ENCODE data around the gene CAMK2B.

CAMK2B gene

DNA sequence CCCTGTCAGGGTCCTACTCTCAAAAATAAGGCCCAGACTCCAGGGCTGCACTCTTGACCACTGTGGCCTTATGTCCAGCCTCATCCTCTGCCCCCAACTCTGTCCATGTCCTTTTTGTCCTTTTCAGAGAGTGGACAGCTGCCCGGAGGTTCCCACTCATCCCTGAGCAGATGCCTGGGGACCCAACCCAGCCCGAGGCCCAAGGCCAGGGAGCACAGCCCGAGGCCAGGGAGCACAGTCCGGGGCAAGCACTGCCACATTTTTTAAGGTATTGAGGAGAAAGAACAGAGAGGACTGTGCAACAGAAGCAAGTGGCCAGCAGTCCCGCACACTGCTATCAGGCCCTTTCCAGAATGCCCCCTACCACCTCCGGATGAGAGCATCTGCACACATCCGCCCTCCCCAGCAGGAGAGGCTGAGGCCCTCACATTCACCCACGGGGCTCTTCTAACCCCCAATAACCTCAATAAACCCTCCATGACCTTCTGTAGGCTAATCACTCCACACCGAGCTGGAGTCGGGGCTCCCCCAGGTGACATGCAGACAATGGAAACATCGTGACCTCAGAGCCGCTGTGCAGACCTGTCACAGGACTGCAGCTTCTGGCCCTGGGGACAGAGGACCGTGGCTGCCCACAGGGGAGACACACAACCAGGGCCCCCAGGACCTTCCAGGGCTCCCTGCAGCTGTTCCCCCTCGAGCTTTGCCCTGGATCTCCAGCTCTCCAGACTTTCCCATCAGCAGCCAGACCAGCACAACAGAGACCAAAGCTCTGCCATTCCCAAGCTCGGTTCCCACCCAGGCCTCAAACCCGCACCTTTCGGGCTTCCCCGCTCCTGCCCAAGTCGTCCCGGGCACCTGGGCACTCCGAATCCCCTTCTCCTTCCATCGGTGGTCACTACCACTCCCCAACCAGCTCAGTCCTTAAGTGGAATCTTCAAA is 51.4 kb downstream of the CAMK2B start:
- H3K4me3 ChIP-seq (ENCODE audit: low read length) = no peak overlapping the region
- no peak overlapping the region for H3K27ac ChIP-seq (ENCODE audit: low read length)
- H3K4me1 ChIP-seq (ENCODE audit: control insufficient read depth, insufficient read depth, low read length) = peaks cover 3% of the 10 kb centered on the region
- no peak for DNase-seq (ENCODE audit: low read depth, low spot score)
- H3K27me3 ChIP-seq (ENCODE audit: control insufficient read depth, insufficient read depth, low read length) = peaks cover 1% of the 10 kb centered on the region; the same call in 1 of the 2 replicates
- no peaks in the 10 kb centered on the region for H3K36me3 ChIP-seq (ENCODE audit: control insufficient read depth, insufficient read depth, low read length)
- WGBS (ENCODE audit: insufficient coverage, insufficient read length) = no CpG with 5 or more reads among the region's 22 CpGs
- H3K9me3 ChIP-seq (ENCODE audit: control insufficient read depth, insufficient read depth, low read length) = no peaks in the 10 kb centered on the region

GRCh38 chr7:44272981-44273380 is 52.4 kb downstream of the CAMK2B start:
- H3K4me3 ChIP-seq (ENCODE audit: low read length) = no peak overlapping the region
- no peaks in the 10 kb centered on the region for H3K36me3 ChIP-seq (ENCODE audit: control insufficient read depth, insufficient read depth, low read length)
- H3K27me3 ChIP-seq (ENCODE audit: control insufficient read depth, insufficient read depth, low read length) = peaks cover 1% of the 10 kb centered on the region; the same call in 1 of the 2 replicates
- no peaks in the 10 kb centered on the region for H3K9me3 ChIP-seq (ENCODE audit: control insufficient read depth, insufficient read depth, low read length)
- peaks cover 3% of the 10 kb centered on the region for H3K4me1 ChIP-seq (ENCODE audit: control insufficient read depth, insufficient read depth, low read length)
- DNase-seq (ENCODE audit: low read depth, low spot score) = no peak
- H3K27ac ChIP-seq (ENCODE audit: low read length) = no peak overlapping the region
- WGBS (ENCODE audit: insufficient coverage, insufficient read length) = no CpG with 5 or more reads among the region's 6 CpGs

- Histone ChIP-seq H3K36me3 (ENCODE audit: control insufficient read depth, insufficient read depth, low read length) (no peaks in the 10 kb centered on the region), H3K4me3 (ENCODE audit: low read length) (no peak overlapping the region), H3K27ac (ENCODE audit: low read length) (no peak overlapping the region), H3K27me3 (ENCODE audit: control insufficient read depth, insufficient read depth, low read length) (peaks cover 1% of the 10 kb centered on the region; the same call in 1 of the 2 replicates), H3K4me1 (ENCODE audit: control insufficient read depth, insufficient read depth, low read length) (peaks cover 3% of the 10 kb centered on the region), H3K9me3 (ENCODE audit: control insufficient read depth, insufficient read depth, low read length) (no peaks in the 10 kb centered on the region)
- no peak for DNase-seq (ENCODE audit: low read depth, low spot score)
- no CpG with 5 or more reads among the region's 7 CpGs for WGBS (ENCODE audit: insufficient coverage, insufficient read length)
Measured at GRCh38 chr7:44272456-44272855, 52.9 kb downstream of the CAMK2B start.

GRCh38 chr7:44269943-44270493 is 55.4 kb downstream of the CAMK2B start:
- Histone ChIP-seq H3K4me1 (ENCODE audit: control insufficient read depth, insufficient read depth, low read length) (no peaks in the 10 kb centered on the region), H3K36me3 (ENCODE audit: control insufficient read depth, insufficient read depth, low read length) (no peaks in the 10 kb centered on the region), H3K27ac (ENCODE audit: low read length) (no peak overlapping the region), H3K9me3 (ENCODE audit: control insufficient read depth, insufficient read depth, low read length) (no peaks in the 10 kb centered on the region), H3K4me3 (ENCODE audit: low read length) (no peak overlapping the region), H3K27me3 (ENCODE audit: control insufficient read depth, insufficient read depth, low read length) (peaks cover 1% of the 10 kb centered on the region; the same call in 1 of the 2 replicates)
- WGBS (ENCODE audit: insufficient coverage, insufficient read length) = no CpG with 5 or more reads among the region's 7 CpGs
- DNase-seq (ENCODE audit: low read depth, low spot score) = no peak

GRCh38 chr7:44269417-44269816 is 56.0 kb downstream of the CAMK2B start:
- H3K9me3 ChIP-seq (ENCODE audit: control insufficient read depth, insufficient read depth, low read length) = no peaks in the 10 kb centered on the region
- WGBS (ENCODE audit: insufficient coverage, insufficient read length) = no CpG with 5 or more reads among the region's 10 CpGs
- DNase-seq (ENCODE audit: low read depth, low spot score) = no peak
- no peak overlapping the region for H3K4me3 ChIP-seq (ENCODE audit: low read length)
- H3K27me3 ChIP-seq (ENCODE audit: control insufficient read depth, insufficient read depth, low read length) = no peaks in the 10 kb centered on the region; the same call in 1 of the 2 replicates
- no peak overlapping the region for H3K27ac ChIP-seq (ENCODE audit: low read length)
- H3K36me3 ChIP-seq (ENCODE audit: control insufficient read depth, insufficient read depth, low read length) = no peaks in the 10 kb centered on the region
- H3K4me1 ChIP-seq (ENCODE audit: control insufficient read depth, insufficient read depth, low read length) = no peaks in the 10 kb centered on the region

- Histone ChIP-seq H3K27me3 (ENCODE audit: control insufficient read depth, insufficient read depth, low read length) (no peaks in the 10 kb centered on the region; the same call in 1 of the 2 replicates), H3K36me3 (ENCODE audit: control insufficient read depth, insufficient read depth, low read length) (no peaks in the 10 kb centered on the region), H3K4me1 (ENCODE audit: control insufficient read depth, insufficient read depth, low read length) (no peaks in the 10 kb centered on the region), H3K9me3 (ENCODE audit: control insufficient read depth, insufficient read depth, low read length) (no peaks in the 10 kb centered on the region), H3K4me3 (ENCODE audit: low read length) (no peak overlapping the region), H3K27ac (ENCODE audit: low read length) (no peak overlapping the region)
- no peak for DNase-seq (ENCODE audit: low read depth, low spot score)
- no CpG with 5 or more reads among the region's 5 CpGs for WGBS (ENCODE audit: insufficient coverage, insufficient read length)
Measured at GRCh38 chr7:44268671-44269070, 56.7 kb downstream of the CAMK2B start.

GRCh38 chr7:44267719-44268421 is 57.5 kb downstream of the CAMK2B start:
- no peaks in the 10 kb centered on the region; the same call in 1 of the 2 replicates for H3K36me3 ChIP-seq (ENCODE audit: control insufficient read depth, insufficient read depth, low read length)
- peaks cover 1% of the 10 kb centered on the region; the same call in 1 of the 2 replicates for H3K4me1 ChIP-seq (ENCODE audit: control insufficient read depth, insufficient read depth, low read length)

DNA sequence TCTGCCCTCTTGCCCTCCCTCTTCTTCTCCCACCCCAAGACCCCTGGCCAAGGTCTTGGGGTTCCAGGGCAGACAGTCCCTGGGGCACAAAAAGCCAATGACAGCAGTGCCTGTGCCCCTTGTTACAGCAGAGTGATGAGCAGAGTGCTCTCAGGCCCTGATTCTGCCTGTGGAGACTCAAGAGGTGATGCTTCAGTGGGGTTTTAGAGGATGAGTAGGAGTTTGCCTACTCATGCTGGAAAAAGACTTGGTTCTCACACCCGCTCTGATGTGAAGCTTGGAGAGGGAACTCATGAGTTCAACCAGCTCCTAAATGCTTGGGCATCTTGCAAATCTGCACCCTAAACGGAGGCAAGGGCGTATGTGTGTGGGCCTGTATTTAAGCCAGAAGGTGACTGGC is 58.2 kb downstream of the CAMK2B start:
- Histone ChIP-seq H3K27me3 (ENCODE audit: control insufficient read depth, insufficient read depth, low read length) (no peaks in the 10 kb centered on the region; the same call in 1 of the 2 replicates), H3K4me1 (ENCODE audit: control insufficient read depth, insufficient read depth, low read length) (peaks cover 1% of the 10 kb centered on the region; the same call in 1 of the 2 replicates)
- WGBS (ENCODE audit: insufficient coverage, insufficient read length) = no CpG with 5 or more reads among the region's 3 CpGs

More at GRCh38 chr7:44267719-44268421, 57.5 kb downstream of the CAMK2B start:
- Histone ChIP-seq H3K27ac (ENCODE audit: low read length) (no peak overlapping the region), H3K4me3 (ENCODE audit: low read length) (no peak overlapping the region), H3K9me3 (ENCODE audit: control insufficient read depth, insufficient read depth, low read length) (no peaks in the 10 kb centered on the region), H3K27me3 (ENCODE audit: control insufficient read depth, insufficient read depth, low read length) (no peaks in the 10 kb centered on the region; the same call in 1 of the 2 replicates)
- no peak for DNase-seq (ENCODE audit: low read depth, low spot score)
- 100% methylated on average over 1 of the region's 21 CpGs for WGBS (ENCODE audit: insufficient coverage, insufficient read length)

DNA sequence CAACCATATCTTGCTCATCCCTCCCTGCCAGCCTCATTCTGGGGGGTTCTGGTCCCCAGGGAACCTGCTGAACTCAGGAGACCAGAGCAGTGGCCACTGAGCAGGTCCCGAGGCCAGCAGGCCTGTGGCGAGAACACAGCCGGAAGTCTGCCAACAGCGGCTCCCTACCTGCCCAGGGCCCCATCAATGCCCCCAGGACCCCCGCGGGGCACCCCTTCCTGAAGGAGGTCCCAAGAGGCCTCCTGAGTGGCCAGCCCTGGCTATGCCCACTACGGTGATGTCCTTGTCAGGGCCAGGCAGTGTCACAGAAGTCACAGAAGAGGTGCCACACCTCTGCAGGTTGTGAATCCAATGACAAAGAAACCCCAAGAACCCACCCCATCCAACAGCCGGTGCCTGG is 58.9 kb downstream of the CAMK2B start:
- Histone ChIP-seq H3K27me3 (ENCODE audit: control insufficient read depth, insufficient read depth, low read length) (no peaks in the 10 kb centered on the region; the same call in 1 of the 2 replicates), H3K4me3 (ENCODE audit: low read length) (no peak overlapping the region), H3K36me3 (ENCODE audit: control insufficient read depth, insufficient read depth, low read length) (no peaks in the 10 kb centered on the region; the same call in 1 of the 2 replicates), H3K27ac (ENCODE audit: low read length) (no peak overlapping the region), H3K4me1 (ENCODE audit: control insufficient read depth, insufficient read depth, low read length) (peaks cover 1% of the 10 kb centered on the region; the same call in 1 of the 2 replicates), H3K9me3 (ENCODE audit: control insufficient read depth, insufficient read depth, low read length) (no peaks in the 10 kb centered on the region)
- DNase-seq (ENCODE audit: low read depth, low spot score) = no peak
- WGBS (ENCODE audit: insufficient coverage, insufficient read length) = no CpG with 5 or more reads among the region's 8 CpGs

More for the DNA sequence above, 58.2 kb downstream of the CAMK2B start:
- H3K27ac ChIP-seq (ENCODE audit: low read length) = no peak overlapping the region
- H3K36me3 ChIP-seq (ENCODE audit: control insufficient read depth, insufficient read depth, low read length) = no peaks in the 10 kb centered on the region; the same call in 1 of the 2 replicates
- DNase-seq (ENCODE audit: low read depth, low spot score) = no peak
- no peak overlapping the region for H3K4me3 ChIP-seq (ENCODE audit: low read length)
- no peaks in the 10 kb centered on the region for H3K9me3 ChIP-seq (ENCODE audit: control insufficient read depth, insufficient read depth, low read length)

- Histone ChIP-seq H3K27me3 (ENCODE audit: control insufficient read depth, insufficient read depth, low read length) (no peaks in the 10 kb centered on the region; the same call in 1 of the 2 replicates), H3K4me3 (ENCODE audit: low read length) (no peak overlapping the region), H3K27ac (ENCODE audit: low read length) (no peak overlapping the region), H3K36me3 (ENCODE audit: control insufficient read depth, insufficient read depth, low read length) (no peaks in the 10 kb centered on the region; the same call in 1 of the 2 replicates), H3K4me1 (ENCODE audit: control insufficient read depth, insufficient read depth, low read length) (peaks cover 1% of the 10 kb centered on the region; the same call in 1 of the 2 replicates), H3K9me3 (ENCODE audit: control insufficient read depth, insufficient read depth, low read length) (no peaks in the 10 kb centered on the region)
- no peak for DNase-seq (ENCODE audit: low read depth, low spot score)
- WGBS (ENCODE audit: insufficient coverage, insufficient read length) = no CpG with 5 or more reads among the region's 8 CpGs
Measured at GRCh38 chr7:44265728-44266127, 59.7 kb downstream of the CAMK2B start.

Measured in iPS DF 6.9 (cell line).